A549 (cell line): ENCODE measurements around the gene FAN1.

Experiments
- CTCF ChIP-seq: fragments of >200 bp; sonication (Bioruptor Twin); formaldehyde crosslinking; IDR thresholded peaks from 3 replicates; pipeline ENCODE4 v1.5.1; 2016
- ELK1 ChIP-seq: fragments of 150-350 bp; IDR thresholded peaks from 2 replicates; pipeline ENCODE4 v1.6.1; 2014; ENCODE audit warnings: low read depth, mild to moderate bottlenecking, low read length
- KDM5A ChIP-seq: fragments of 200-600 bp; sonication (generic); IDR thresholded peaks from 2 replicates; pipeline ENCODE4 v1.6.1; 2016; ENCODE audit warnings: antibody characterized with exemption, mild to moderate bottlenecking

DNA sequence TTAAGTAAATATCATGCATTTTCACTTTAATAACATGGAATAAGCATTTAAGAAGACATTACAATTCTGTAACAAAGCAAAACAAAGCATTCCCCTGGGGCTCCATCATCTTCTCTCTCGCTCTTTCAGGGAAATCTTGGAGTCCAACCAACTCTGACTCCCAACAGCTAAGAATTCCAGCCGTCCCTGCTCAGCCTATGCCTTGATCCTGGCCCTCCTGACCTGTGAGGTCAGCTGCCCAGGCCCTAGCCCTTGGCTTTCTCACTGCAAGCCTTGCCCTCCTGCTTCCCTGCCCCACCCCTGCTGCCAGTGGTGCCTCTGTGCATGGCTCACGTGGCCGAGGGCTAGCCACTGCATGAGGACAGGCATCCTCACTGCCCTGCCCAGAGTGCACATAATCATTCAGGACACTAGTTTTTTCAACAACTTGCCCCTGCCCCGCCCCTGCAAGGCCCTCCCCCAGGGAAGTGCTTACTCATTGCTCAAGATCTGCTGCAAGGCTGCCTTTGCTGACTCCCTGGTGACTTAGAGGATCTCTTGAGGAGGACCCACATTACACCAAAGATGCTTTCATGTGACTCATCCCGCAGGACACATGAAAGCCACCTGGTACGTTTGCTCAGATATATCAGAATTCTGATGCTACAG, 50.1 kb downstream of the FAN1 start:
- TF ChIP-seq CTCF, result no peak
- TF ChIP-seq ELK1, result no peak
- no peak for TF ChIP-seq KDM5A
